Endothelial cell of umbilical vein (primary cell): ENCODE results near the gene DCTN4. TPM values are rescaled to one million over a fixed set of nuclear protein-coding genes. Genes with fewer than 3 reads are reported as not detected.

Experiments used
- BruUV-seq: library from RNA; stranded (reverse); fragments of 400-500 nt; replicated peaks from 2 replicates; lab custom pipeline; 2021; lab: Mats Ljungman, UMichigan
- CTCF ChIA-PET: fragments of 300-600, 350-600 bp; sonication (Branson Sonifier 250); formaldehyde crosslinking; loops from one replicate; lab custom pipeline; 2021; ENCODE audit warnings: antibody characterized with exemption, inconsistent platforms; lab: Charles Lee
- POLR2A ChIA-PET: fragments of 300-600, 350-600 bp; sonication (Branson Sonifier 250); formaldehyde crosslinking; loops from one replicate; lab custom pipeline; 2021; ENCODE audit warnings: antibody characterized with exemption, inconsistent platforms; lab: Charles Lee
- DNase-seq: peaks from one replicate; pipeline ENCODE4 v3.0.0-alpha.2; 2011; ENCODE audit warnings: low read depth, low spot score
- FAIRE-seq: peaks from 2 replicates; lab custom pipeline; 2011; peaks lifted over from hg19 to GRCh38; lab: Jason Lieb, UNC
- H2AFZ ChIP-seq: 2 replicates; pipeline ENCODE4 v1.6.0; 2012; ENCODE audit warnings: low read depth, low read length, control low read depth, inconsistent platforms
- H3K27ac ChIP-seq: 2 replicates; pipeline ENCODE4 v1.5.1; 2011; ENCODE audit warnings: low read depth, mild to moderate bottlenecking, control low read depth, low read length, moderate library complexity; ENCODE audit not compliant: insufficient read depth
- H3K27me3 ChIP-seq, 2 experiments: 2 replicates each; pipeline versions ENCODE4 v1.6.0 to v1.6.1; 2011; ENCODE audit warnings: low read length in 2 of 2, mixed read lengths in 1 of 2; ENCODE audit not compliant: control insufficient read depth in 2 of 2, insufficient read depth in 2 of 2
- H3K36me3 ChIP-seq, 2 experiments: 2 replicates in 1 of 2; 3 replicates in 1 of 2; pipeline ENCODE4 v1.5.1; 2011; ENCODE audit warnings: low read length in 2 of 2, mild to moderate bottlenecking in 1 of 2, moderate library complexity in 1 of 2; ENCODE audit not compliant: control insufficient read depth in 2 of 2, insufficient read depth in 2 of 2; ENCODE audit errors: extremely low read depth in 1 of 2
- H3K4me1 ChIP-seq: 3 replicates; pipeline ENCODE4 v1.5.1; 2011; ENCODE audit warnings: mild to moderate bottlenecking, low read length; ENCODE audit not compliant: control insufficient read depth, insufficient read depth; ENCODE audit errors: extremely low read depth
- H3K4me2 ChIP-seq: 2 replicates; pipeline ENCODE4 v1.6.1; 2011; ENCODE audit warnings: low read length, control low read depth, mixed read lengths; ENCODE audit not compliant: insufficient read depth
- H3K4me3 ChIP-seq, 3 experiments: fragments of 200-600 bp in 1 of 3; sonication (generic), shearing (Covaris generic) in 1 of 3; replicated peaks in 1 of 3; 2 replicates each; pipeline ENCODE4 v1.5.1; 2011 to 2016; ENCODE audit warnings: control low read depth in 3 of 3, low read length in 3 of 3, mild to moderate bottlenecking in 2 of 3, inconsistent platforms in 1 of 3, low read depth in 1 of 3, moderate library complexity in 1 of 3; ENCODE audit not compliant: insufficient read depth in 1 of 3
- H3K79me2 ChIP-seq: 2 replicates; pipeline ENCODE4 v1.6.0; 2012; ENCODE audit warnings: low read length, inconsistent platforms; ENCODE audit not compliant: control insufficient read depth, insufficient read depth
- H3K9ac ChIP-seq: replicated peaks from 2 replicates; pipeline ENCODE3; 2011; ENCODE audit warnings: low read length, control low read depth; ENCODE audit not compliant: insufficient read depth; ENCODE audit errors: extremely low read depth
- H3K9me1 ChIP-seq: replicated peaks from 3 replicates; pipeline ENCODE4 v1.6.0; 2011; ENCODE audit warnings: mild to moderate bottlenecking, low read length; ENCODE audit not compliant: control insufficient read depth, insufficient read depth; ENCODE audit errors: extremely low read depth
- H3K9me3 ChIP-seq: replicated peaks from 2 replicates; pipeline ENCODE4 v1.5.1; 2012; ENCODE audit warnings: low read length, inconsistent platforms; ENCODE audit not compliant: control insufficient read depth, insufficient read depth
- H4K20me1 ChIP-seq: replicated peaks from 2 replicates; pipeline ENCODE3; 2011; ENCODE audit warnings: mild to moderate bottlenecking, low read length; ENCODE audit not compliant: control insufficient read depth, insufficient read depth; ENCODE audit errors: extremely low read depth
- EZH2 ChIP-seq: IDR thresholded peaks from 2 replicates; pipeline ENCODE4 v1.6.1; 2012; ENCODE audit warnings: borderline replicate concordance, low read depth, mild to moderate bottlenecking, moderate library complexity, low read length, inconsistent platforms; ENCODE audit not compliant: severe bottlenecking
- FOS ChIP-seq: IDR thresholded peaks from 2 replicates; pipeline ENCODE4 v1.6.1; 2011; ENCODE audit warnings: mild to moderate bottlenecking, low read length, moderate library complexity, borderline replicate concordance; ENCODE audit not compliant: insufficient read depth
- GATA2 ChIP-seq: IDR thresholded peaks from 2 replicates; pipeline ENCODE4 v1.7.0; 2011; ENCODE audit warnings: low read depth, mild to moderate bottlenecking, moderate library complexity, mixed read lengths, low read length; ENCODE audit not compliant: insufficient read length, insufficient read depth
- JUN ChIP-seq: IDR thresholded peaks from 2 replicates; pipeline ENCODE4 v1.6.1; 2011; ENCODE audit warnings: borderline replicate concordance, low read depth; ENCODE audit not compliant: insufficient read length, insufficient read depth
- MYC ChIP-seq: IDR thresholded peaks from one replicate; pipeline ENCODE4 v1.6.1; 2011; ENCODE audit warnings: mild to moderate bottlenecking, low read depth, low read length
- POLR2A ChIP-seq: IDR thresholded peaks from 2 replicates; pipeline ENCODE4 v1.6.1; 2012; ENCODE audit warnings: low read depth, mild to moderate bottlenecking, control low read depth, low read length
- POLR2AphosphoS5 ChIP-seq: IDR thresholded peaks from 2 replicates; pipeline ENCODE4 v1.6.1; 2012; ENCODE audit warnings: low read depth, mild to moderate bottlenecking, control low read depth, low read length, moderate library complexity; ENCODE audit not compliant: insufficient read depth
- dilution Hi-C: fragments of 300-500 bp; cut with MboI; formaldehyde crosslinking; loops from one replicate; pipeline ENCODE4 v1.15.0; 2019; ENCODE audit warnings: low sequenced_read_pairs; ENCODE audit not compliant: extremely low pct_ligation_motif_present
- intact Hi-C: fragments of 100-400 bp; cut with micrococcal nuclease; formaldehyde crosslinking; loops from one replicate; pipeline ENCODE4 v1.10.0; 2022
- polyA plus RNA-seq, 4 experiments: library from polyadenylated mRNA; depleted of rRNA in 3 of 4; stranded (reverse) in 3 of 4; unstranded in 1 of 4; fragments of >200 nt; gene quantifications; 2 replicates each; pipeline versions ENCODE4 v1.2.1 to v1.2.3, GENCODE V29; 2011 to 2012; ENCODE audit warnings: missing spikeins in 1 of 4
- total RNA-seq: library from RNA; stranded (reverse); gene quantifications from 2 replicates; pipeline ENCODE4 v1.2.3, GENCODE V29; 2021
- TF ChIP-seq, protein P1 (sequence below): IDR thresholded peaks from 2 replicates; pipeline ENCODE4 v1.6.1; 2011; ENCODE audit not compliant: insufficient read depth, insufficient read length
- TF ChIP-seq, protein P2 (sequence below), 2 donors: IDR thresholded peaks; 1 replicate in 1 of 2; 2 replicates in 1 of 2; pipeline ENCODE4 v1.5.1; 2011; ENCODE audit warnings: low read length in 2 of 2, mild to moderate bottlenecking in 2 of 2, moderate library complexity in 2 of 2, control low read depth in 1 of 2, inconsistent platforms in 1 of 2, low read depth in 1 of 2; ENCODE audit not compliant: insufficient read depth in 1 of 2; ENCODE audit errors: extremely low read depth in 1 of 2

DCTN4 gene
- total and polyA plus RNA-seq, 2 donors (not counting 3 experiments of a cell fraction or from before 2014, with no cell fraction given), result 22.4 to 47.3 TPM

DNA sequence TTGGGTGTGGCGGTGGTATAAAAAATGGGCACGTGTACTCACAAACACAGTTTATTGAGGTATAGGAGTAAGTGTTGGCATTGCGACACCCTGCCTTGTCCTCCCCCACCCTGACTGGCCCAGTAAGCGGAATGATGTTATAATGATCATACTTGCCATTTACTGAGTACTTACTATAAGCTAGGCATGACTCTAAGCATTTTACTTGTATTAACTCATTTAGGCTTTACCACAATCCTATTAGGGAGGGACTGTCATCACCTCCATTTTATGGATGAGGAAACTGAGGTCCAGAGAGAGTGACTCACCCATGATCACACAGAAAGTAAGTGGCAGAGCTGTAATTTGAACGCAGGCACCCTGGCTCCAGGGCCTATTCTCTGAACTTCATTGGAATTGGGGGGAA is 22.0 kb upstream of the DCTN4 start:
- H3K4me1 ChIP-seq, result peaks cover 22% of the 10 kb centered on the region
- FAIRE-seq, result no peak
- peaks cover 32 to 36% of the 10 kb centered on the region in 2 experiments for H3K27me3 ChIP-seq
- H3K9ac ChIP-seq, result no peak overlapping the region
- H3K27ac ChIP-seq, result no peak overlapping the region
- intact Hi-C loops (no loop called here), dilution Hi-C loops (no loop called here)
- no peaks in the 10 kb centered on the region for H3K9me1 ChIP-seq
- H2AFZ ChIP-seq, result no peak overlapping the region
- BruUV-seq, result no TSS peak
- no peak for DNase-seq
- no peak overlapping the region for H3K4me3 ChIP-seq
- POLR2A ChIA-PET, result no interaction called here
- H4K20me1 ChIP-seq, result no peaks in the 10 kb centered on the region
- H3K79me2 ChIP-seq, result no peaks in the 10 kb centered on the region
- CTCF ChIA-PET, result interaction anchor here (4.2 kb wide), 1 partner anchor 20 kb away, joined by 36 read pairs; no protein-coding TSS in a partner anchor
- no peaks in the 10 kb centered on the region for H3K9me3 ChIP-seq
- TF ChIP-seq JUN (no peak), POLR2AphosphoS5 (no peak), FOS (no peak), POLR2A (no peak), GATA2 (no peak), MYC (no peak), EZH2 (no peak)
- TF ChIP-seq, protein P1, sequence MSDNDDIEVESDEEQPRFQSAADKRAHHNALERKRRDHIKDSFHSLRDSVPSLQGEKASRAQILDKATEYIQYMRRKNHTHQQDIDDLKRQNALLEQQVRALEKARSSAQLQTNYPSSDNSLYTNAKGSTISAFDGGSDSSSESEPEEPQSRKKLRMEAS, result no peak
- TF ChIP-seq, protein P2, sequence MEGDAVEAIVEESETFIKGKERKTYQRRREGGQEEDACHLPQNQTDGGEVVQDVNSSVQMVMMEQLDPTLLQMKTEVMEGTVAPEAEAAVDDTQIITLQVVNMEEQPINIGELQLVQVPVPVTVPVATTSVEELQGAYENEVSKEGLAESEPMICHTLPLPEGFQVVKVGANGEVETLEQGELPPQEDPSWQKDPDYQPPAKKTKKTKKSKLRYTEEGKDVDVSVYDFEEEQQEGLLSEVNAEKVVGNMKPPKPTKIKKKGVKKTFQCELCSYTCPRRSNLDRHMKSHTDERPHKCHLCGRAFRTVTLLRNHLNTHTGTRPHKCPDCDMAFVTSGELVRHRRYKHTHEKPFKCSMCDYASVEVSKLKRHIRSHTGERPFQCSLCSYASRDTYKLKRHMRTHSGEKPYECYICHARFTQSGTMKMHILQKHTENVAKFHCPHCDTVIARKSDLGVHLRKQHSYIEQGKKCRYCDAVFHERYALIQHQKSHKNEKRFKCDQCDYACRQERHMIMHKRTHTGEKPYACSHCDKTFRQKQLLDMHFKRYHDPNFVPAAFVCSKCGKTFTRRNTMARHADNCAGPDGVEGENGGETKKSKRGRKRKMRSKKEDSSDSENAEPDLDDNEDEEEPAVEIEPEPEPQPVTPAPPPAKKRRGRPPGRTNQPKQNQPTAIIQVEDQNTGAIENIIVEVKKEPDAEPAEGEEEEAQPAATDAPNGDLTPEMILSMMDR (IDR thresholded peaks at IDR 0.05; ENCODE audit: extremely low read depth in 1 of 2, insufficient read depth in 1 of 2, low read depth in 1 of 2, low read length in 2 of 2), result no peak
- H3K4me2 ChIP-seq, result no peak overlapping the region
- H3K36me3 ChIP-seq, result no peaks in the 10 kb centered on the region
